Central memory CD4-positive, alpha-beta T cell (primary cell): Measurements from ENCODE around the gene ATP6V1F.
A peak's percentile ranks its signal among the peaks of the same experiment; 100 is the strongest.

Experiments used
- DNase-seq: peaks from one replicate; pipeline ENCODE4 v3.0.0; 2022

The ATP6V1F gene

DNA sequence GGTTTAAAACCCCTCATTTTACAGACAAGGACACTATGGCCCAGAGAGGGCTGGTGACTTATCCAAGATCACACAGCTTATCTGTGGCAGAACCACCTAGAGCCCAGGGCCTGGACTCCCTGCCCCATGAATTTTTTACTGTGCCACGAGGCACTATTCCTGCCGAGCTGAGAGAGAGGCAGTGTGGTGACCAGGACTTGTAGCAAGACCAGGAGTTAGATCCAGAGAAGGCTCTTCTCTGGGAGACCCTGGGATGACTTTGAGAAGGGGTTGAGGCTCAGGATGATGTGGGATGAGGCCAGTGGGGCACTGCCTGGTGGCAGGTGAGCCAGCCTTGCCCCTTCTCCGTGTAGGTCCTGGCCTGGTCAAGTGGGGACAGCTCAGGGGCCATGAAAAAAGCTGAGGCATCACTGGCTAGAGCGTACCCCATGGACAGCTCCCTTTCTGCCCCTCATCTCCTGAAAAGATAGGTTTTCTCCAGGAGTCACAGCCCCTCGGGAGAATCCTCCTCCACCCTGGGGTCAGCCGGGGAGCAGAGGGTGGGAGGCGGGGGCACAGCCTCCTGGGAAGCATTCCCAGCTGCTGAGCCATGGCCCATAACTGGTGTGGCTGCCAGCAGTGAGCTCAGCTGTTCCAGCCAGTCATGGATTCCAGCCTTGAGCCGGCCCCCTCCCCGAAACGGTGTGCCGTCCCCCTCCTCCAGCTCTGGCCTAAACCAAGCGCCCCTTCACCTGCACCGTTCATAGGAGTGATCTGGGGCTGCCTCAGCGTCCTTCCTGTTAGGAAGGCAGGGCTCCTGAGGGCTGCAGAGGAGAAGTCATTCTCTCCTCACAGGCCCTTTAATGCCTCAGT is 26.6 kb upstream of the ATP6V1F start:
- DNase-seq, result no peak

GRCh38 chr7:128836729-128837348 is 25.8 kb upstream of the ATP6V1F start:
- no peak for DNase-seq

GRCh38 chr7:128837521-128837921 is 25.1 kb upstream of the ATP6V1F start:
- DNase-seq, result no peak

DNA sequence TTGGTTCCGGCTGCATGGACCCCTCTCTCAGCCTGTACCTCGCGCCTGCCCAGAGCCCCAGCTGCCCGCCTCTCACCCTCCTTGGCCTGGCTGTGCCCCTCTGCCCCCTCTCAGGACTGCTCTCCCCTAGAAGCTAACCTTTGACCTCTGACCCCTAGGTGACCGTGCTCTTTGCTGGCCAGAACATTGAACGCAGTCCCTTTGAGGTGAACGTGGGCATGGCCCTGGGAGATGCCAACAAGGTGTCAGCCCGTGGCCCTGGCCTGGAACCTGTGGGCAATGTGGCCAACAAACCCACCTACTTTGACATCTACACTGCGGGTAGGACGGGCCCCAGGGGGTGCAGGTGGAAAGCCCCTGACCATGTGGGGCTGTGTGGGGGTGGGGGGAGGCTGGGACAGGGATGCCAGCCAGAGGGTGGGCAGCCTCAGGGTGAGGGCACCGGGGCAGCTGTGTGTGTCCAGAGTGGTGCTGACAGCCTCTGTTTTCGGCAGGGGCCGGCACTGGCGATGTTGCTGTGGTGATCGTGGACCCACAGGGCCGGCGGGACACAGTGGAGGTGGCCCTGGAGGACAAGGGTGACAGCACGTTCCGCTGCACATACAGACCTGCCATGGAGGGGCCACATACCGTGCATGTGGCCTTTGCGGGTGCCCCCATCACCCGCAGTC is 24.4 kb upstream of the ATP6V1F start:
- no peak for DNase-seq

- no peak for DNase-seq
These were observed 23.5 kb upstream of the ATP6V1F start for GRCh38 chr7:128838981-128839731.

- DNase-seq, result no peak
These were observed 22.9 kb upstream of the ATP6V1F start for GRCh38 chr7:128839751-128840177.

DNA sequence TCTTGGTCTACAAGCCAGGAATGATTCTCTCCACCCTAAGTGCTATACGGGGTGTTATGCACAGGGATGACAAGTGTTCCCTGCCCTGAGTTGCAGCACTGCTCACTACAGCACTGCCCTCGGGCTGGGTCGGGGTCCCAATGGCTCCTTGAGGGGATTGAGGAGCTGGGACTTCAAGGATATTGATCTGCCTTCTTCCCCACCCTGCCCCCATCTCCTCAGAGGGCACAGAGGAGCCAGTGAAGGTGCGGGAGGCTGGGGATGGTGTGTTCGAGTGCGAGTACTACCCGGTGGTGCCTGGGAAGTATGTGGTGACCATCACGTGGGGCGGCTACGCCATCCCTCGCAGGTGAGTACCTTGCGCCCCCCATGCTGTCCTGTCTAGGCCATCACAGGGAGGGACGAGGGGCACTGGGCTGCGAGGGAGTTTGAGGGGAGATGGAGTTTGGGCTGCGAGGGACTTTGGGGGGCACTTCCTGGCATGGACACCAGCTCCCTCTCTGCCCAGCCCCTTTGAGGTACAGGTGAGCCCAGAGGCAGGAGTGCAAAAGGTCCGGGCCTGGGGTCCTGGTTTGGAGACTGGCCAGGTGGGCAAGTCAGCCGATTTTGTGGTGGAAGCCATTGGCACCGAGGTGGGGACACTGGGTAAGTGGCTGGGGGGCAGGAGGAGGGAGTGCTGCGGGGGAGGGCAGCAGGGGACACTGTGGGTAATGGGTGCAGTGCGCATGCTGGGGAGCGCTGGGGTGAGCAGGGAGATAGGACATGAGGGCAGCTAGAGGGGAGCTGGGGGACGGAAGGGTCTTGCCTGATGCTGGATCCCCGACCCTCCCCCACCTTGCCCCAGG is 22.1 kb upstream of the ATP6V1F start:
- DNase-seq, result no peak

DNA sequence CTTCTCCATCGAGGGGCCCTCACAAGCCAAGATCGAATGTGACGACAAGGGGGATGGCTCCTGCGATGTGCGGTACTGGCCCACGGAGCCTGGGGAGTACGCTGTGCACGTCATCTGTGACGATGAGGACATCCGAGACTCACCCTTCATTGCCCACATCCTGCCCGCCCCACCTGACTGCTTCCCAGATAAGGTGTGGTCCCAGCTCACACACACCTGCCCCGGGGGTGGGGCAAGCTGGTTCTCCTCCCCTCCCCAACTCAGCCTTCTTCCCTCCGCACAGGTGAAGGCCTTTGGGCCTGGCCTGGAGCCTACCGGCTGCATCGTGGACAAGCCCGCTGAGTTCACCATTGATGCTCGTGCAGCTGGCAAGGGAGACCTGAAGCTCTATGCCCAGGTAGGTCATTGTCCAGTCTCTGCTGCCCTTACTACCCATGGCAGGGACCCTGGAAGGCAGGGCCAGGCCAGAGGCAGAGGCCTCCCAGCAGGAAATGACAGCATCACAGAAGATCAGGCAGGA is 21.4 kb upstream of the ATP6V1F start:
- DNase-seq, result peak; percentile 36

DNA sequence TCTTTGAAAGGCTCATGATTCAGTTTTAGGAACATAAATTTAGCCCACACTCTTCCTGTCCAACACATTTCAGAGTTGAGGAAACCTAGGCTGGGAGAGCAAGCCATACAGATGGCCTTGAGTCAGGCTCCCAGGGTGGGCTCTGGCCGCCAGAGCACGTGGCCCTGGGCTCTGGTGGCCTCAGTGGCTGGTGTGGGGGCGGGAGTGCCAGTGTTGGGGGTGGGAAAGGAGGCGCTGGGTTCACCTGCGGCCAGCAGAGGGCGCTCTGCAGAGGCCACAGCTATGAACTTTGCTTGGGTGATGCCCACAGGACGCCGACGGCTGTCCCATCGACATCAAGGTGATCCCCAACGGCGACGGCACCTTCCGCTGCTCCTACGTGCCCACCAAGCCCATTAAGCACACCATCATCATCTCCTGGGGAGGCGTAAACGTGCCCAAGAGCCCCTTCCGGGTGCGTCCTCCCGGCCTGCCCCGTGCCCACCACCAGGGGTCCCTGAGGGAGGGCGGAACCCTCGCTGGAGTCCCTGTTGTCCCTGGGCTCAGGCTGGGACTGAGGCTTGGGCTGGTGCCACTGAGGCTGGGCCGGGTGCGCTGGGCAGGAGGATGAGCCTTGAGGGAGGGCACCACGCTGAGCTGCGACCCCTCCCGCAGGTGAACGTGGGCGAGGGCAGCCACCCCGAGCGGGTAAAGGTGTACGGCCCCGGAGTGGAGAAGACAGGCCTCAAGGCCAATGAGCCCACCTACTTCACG is 20.6 kb upstream of the ATP6V1F start:
- DNase-seq, result peak; percentile 44

DNA sequence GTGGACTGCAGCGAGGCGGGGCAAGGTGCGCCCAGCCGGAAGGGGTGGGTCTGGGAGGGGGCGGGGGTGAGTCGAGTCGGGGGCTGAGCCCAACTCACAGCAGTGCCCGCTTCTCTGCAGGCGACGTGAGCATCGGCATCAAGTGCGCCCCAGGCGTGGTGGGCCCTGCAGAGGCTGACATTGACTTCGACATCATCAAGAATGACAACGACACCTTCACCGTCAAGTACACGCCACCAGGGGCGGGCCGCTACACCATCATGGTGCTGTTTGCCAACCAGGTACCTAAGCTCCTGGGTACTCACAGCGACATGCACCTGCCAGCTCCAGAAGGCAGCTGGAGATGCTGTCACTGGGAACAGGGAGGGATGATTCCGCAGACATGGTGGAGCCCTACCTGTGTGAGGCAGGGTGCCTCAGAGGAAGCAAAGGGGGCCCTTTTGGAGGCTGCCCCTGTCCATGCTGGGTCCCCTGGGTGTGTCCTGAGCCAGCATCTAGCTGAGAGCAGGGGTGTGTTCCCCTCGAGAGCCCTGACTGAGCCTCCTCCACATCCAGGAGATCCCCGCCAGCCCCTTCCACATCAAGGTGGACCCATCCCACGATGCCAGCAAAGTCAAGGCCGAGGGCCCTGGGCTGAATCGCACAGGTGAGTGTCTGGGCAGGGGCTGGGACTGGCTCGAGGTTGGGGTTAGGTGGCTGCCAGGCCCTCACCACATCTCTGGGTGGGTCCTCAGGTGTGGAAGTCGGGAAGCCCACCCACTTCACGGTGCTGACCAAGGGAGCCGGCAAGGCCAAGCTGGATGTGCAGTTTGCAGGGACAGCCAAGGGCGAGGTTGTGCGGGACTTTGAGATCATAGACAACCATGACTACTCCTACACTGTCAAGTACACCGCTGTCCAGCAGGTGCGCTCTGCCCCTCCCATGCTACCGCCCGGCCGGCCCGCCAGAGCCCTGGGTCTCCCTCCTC is 19.7 kb upstream of the ATP6V1F start:
- no peak for DNase-seq

- no peak for DNase-seq
These were observed 18.6 kb upstream of the ATP6V1F start for GRCh38 chr7:128843938-128844621.

DNA sequence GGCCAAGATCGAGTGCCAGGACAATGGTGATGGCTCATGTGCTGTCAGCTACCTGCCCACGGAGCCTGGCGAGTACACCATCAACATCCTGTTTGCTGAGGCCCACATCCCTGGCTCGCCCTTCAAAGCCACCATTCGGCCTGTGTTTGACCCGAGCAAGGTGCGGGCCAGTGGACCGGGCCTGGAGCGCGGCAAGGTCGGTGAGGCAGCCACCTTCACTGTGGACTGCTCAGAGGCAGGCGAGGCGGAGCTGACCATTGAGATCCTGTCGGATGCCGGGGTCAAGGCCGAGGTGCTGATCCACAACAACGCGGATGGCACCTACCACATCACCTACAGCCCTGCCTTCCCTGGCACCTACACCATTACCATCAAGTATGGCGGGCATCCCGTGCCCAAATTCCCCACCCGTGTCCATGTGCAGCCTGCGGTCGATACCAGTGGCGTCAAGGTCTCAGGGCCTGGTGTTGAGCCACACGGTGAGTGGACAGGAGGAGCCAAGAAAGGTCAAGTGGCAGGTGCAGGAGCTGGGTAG is 17.8 kb upstream of the ATP6V1F start:
- no peak for DNase-seq

DNA sequence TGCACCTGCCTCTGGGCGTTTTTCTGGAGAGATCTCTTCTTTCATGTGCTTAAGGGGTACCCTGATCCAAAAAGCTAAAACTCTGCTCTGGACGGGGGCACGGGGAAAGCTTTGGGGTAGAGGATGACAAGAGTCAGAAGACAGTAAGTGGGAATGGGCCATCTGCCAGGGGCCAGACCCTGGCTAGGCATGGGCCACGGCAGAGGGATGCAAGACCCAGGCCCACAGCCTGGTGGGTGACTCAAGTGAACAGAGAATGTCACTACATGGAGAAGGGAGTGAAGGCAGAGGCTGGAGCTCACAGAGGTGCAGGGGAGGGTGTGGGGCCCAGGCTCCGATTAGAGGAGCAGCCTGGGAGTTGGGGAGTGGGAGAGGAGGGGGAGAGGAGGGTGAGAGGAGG is 17.2 kb upstream of the ATP6V1F start:
- DNase-seq, result no peak

- DNase-seq, result no peak
These were observed 16.7 kb upstream of the ATP6V1F start for GRCh38 chr7:128845987-128846386.

GRCh38 chr7:128846781-128847444 is 15.7 kb upstream of the ATP6V1F start:
- DNase-seq, result no peak

DNA sequence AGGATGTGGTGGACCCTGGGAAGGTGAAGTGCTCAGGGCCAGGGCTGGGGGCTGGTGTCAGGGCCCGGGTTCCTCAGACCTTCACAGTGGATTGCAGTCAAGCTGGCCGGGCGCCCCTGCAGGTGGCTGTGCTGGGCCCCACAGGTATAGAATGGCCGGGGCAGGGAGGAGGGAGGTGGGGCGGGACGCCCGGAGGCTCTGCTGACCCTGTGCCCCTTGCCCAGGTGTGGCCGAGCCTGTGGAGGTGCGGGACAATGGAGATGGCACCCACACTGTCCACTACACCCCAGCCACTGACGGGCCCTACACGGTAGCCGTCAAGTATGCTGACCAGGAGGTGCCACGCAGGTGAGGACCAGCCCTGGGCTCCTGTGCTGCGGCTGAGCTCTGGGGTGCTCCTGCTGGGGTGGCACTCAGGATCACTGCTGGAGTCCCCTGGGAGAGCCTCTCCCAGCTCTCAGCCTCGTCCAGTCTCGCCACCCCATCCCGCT is 14.9 kb upstream of the ATP6V1F start:
- DNase-seq, result no peak

- DNase-seq, result no peak
These were observed 14.1 kb upstream of the ATP6V1F start for GRCh38 chr7:128848289-128849155.
